ENCODE measurements around the gene IKZF2. TPM values are rescaled to one million over a fixed set of nuclear protein-coding genes. Genes with fewer than 3 reads are reported as not detected.

Gene IKZF2
- polyA plus RNA-seq, 4 donors, result 7.6 to 13.0 (median 8.4) TPM

- peak in 1 of 4 donors; percentile 10 for DNase-seq (ENCODE audit: low read depth in 4 of 4, low spot score in 3 of 4)
Measured at GRCh38 chr2:213104092-213104902, 47.1 kb downstream of the IKZF2 start.

GRCh38 chr2:213101692-213102460, 49.5 kb downstream of the IKZF2 start:
- no peak for DNase-seq (ENCODE audit: low read depth in 4 of 4, low spot score in 3 of 4)

- DNase-seq (ENCODE audit: low read depth in 4 of 4, low spot score in 3 of 4), result no peak
Measured at GRCh38 chr2:213101109-213101508, 50.3 kb downstream of the IKZF2 start.

GRCh38 chr2:213098612-213099011, 52.8 kb downstream of the IKZF2 start:
- DNase-seq (ENCODE audit: low read depth in 4 of 4, low spot score in 3 of 4), result no peak

- no peak for DNase-seq (ENCODE audit: low read depth in 4 of 4, low spot score in 3 of 4)
Measured at GRCh38 chr2:213091765-213092164, 59.6 kb downstream of the IKZF2 start.

- no peak for DNase-seq (ENCODE audit: low read depth in 4 of 4, low spot score in 3 of 4)
Measured at GRCh38 chr2:213090772-213091171, 60.6 kb downstream of the IKZF2 start.

GRCh38 chr2:213089438-213089837, 62.0 kb downstream of the IKZF2 start:
- DNase-seq (ENCODE audit: low read depth in 4 of 4, low spot score in 3 of 4), result no peak

- no peak for DNase-seq (ENCODE audit: low read depth in 4 of 4, low spot score in 3 of 4)
Measured at GRCh38 chr2:213087040-213087439, 64.4 kb downstream of the IKZF2 start.

- no peak for DNase-seq (ENCODE audit: low read depth in 4 of 4, low spot score in 3 of 4)
Measured at GRCh38 chr2:213086571-213086970, 64.8 kb downstream of the IKZF2 start.

- no peak for DNase-seq (ENCODE audit: low read depth in 4 of 4, low spot score in 3 of 4)
Measured at GRCh38 chr2:213086050-213086449, 65.4 kb downstream of the IKZF2 start.

- DNase-seq (ENCODE audit: low read depth in 4 of 4, low spot score in 3 of 4), result no peak
Measured at GRCh38 chr2:213085538-213085937, 65.9 kb downstream of the IKZF2 start.

- no peak for DNase-seq (ENCODE audit: low read depth in 4 of 4, low spot score in 3 of 4)
Measured at GRCh38 chr2:213084261-213084660, 67.2 kb downstream of the IKZF2 start.

GRCh38 chr2:213080969-213081617, 70.3 kb downstream of the IKZF2 start:
- no peak for DNase-seq (ENCODE audit: low read depth in 4 of 4, low spot score in 3 of 4)

GRCh38 chr2:213079756-213080155, 71.7 kb downstream of the IKZF2 start:
- no peak for DNase-seq (ENCODE audit: low read depth in 4 of 4, low spot score in 3 of 4)

GRCh38 chr2:213078686-213079085, 72.7 kb downstream of the IKZF2 start:
- no peak for DNase-seq (ENCODE audit: low read depth in 4 of 4, low spot score in 3 of 4)

GRCh38 chr2:213069531-213069930, 81.9 kb downstream of the IKZF2 start:
- DNase-seq (ENCODE audit: low read depth in 4 of 4, low spot score in 3 of 4), result no peak

- DNase-seq (ENCODE audit: low read depth in 4 of 4, low spot score in 3 of 4), result no peak
Measured at GRCh38 chr2:213068676-213069359, 82.6 kb downstream of the IKZF2 start.

GRCh38 chr2:213067888-213068287, 83.5 kb downstream of the IKZF2 start:
- no peak for DNase-seq (ENCODE audit: low read depth in 4 of 4, low spot score in 3 of 4)

- no peak for DNase-seq (ENCODE audit: low read depth in 4 of 4, low spot score in 3 of 4)
Measured at GRCh38 chr2:213066443-213066743, 85.0 kb downstream of the IKZF2 start.

GRCh38 chr2:213065583-213066442, 85.6 kb downstream of the IKZF2 start:
- DNase-seq (ENCODE audit: low read depth in 4 of 4, low spot score in 3 of 4), result no peak

Measured in right renal pelvis (tissue), 4 donors.